K562 (cell line): ENCODE results near the gene PRAMEF11. TPM values are rescaled to one million over a fixed set of nuclear protein-coding genes. Genes with fewer than 3 reads are reported as not detected.

Experiments
- BRD9 ChIP-seq: fragments of 450-650 bp; IDR thresholded peaks from 2 replicates; pipeline ENCODE4 v1.6.1; 2018; ENCODE audit warnings: low read depth; ENCODE audit not compliant: partially characterized antibody
- CBFA2T3 ChIP-seq: fragments of 450-650 bp; IDR thresholded peaks from 2 replicates; pipeline ENCODE4 v1.6.1; 2017
- CHD2 ChIP-seq: IDR thresholded peaks from 2 replicates; pipeline ENCODE4 v1.6.1; 2011; ENCODE audit warnings: low read depth, low read length
- CLOCK ChIP-seq: fragments of 250-450 bp; sonication (Bioruptor Pico); IDR thresholded peaks from 2 replicates; pipeline ENCODE4 v1.4.0; 2020; ENCODE audit warnings: mild to moderate bottlenecking, moderate library complexity, borderline replicate concordance
- FOXO4 ChIP-seq: fragments of 450-650 bp; formaldehyde crosslinking; IDR thresholded peaks from 2 replicates; pipeline ENCODE4 v1.4.0; 2020; ENCODE audit warnings: mild to moderate bottlenecking, moderate library complexity
- HNRNPLL ChIP-seq: fragments of 200-400 bp; formaldehyde crosslinking; IDR thresholded peaks from 2 replicates; pipeline ENCODE4 v1.6.1; 2017; ENCODE audit warnings: low read length, low read depth, mild to moderate bottlenecking; ENCODE audit not compliant: poor library complexity, severe bottlenecking
- REST ChIP-seq, 2 experiments: fragments of 450-650 bp; formaldehyde crosslinking in 1 of 2; IDR thresholded peaks; 2 replicates each; pipeline versions ENCODE4 v1.4.0 to v1.6.1; 2014 to 2020; ENCODE audit warnings: mild to moderate bottlenecking in 2 of 2, borderline replicate concordance in 1 of 2, low read depth in 1 of 2
- SAFB2 ChIP-seq: fragments of 200-400 bp; formaldehyde crosslinking; IDR thresholded peaks from 2 replicates; pipeline ENCODE4 v1.6.1; 2018; ENCODE audit warnings: borderline replicate concordance, low read length, low read depth, moderate library complexity; ENCODE audit not compliant: severe bottlenecking
- SMAD3 ChIP-seq: fragments of 450-650 bp; formaldehyde crosslinking; conservative IDR thresholded peaks from 2 replicates; pipeline ENCODE4 v1.4.0; 2020; ENCODE audit warnings: mild to moderate bottlenecking
- TRIM28 ChIP-seq: fragments of 450-650 bp; IDR thresholded peaks from 2 replicates; pipeline ENCODE4 v1.6.1; 2017
- YBX1 ChIP-seq: fragments of 450-650 bp; IDR thresholded peaks from 2 replicates; pipeline ENCODE4 v1.7.1; 2016; ENCODE audit warnings: mild to moderate bottlenecking
- polyA plus RNA-seq, 8 experiments: library from polyadenylated mRNA; depleted of rRNA in 4 of 8; stranded (reverse) in 5 of 8; unstranded in 3 of 8; fragments of >200 nt; fragmentation: Nextera tagmentation in 2 of 8; fragmentation: Illumina TruSeq in 1 of 8; extraction: Ambion mirVana in 2 of 8; extraction: Trizol in 1 of 8; gene quantifications; 2 replicates each; pipeline versions ENCODE4 v1.2.1 to v1.2.3, GENCODE V29; 2011 to 2014; ENCODE audit warnings: inconsistent platforms in 1 of 8, missing spikeins in 1 of 8
- total RNA-seq, 7 experiments: library from RNA; depleted of rRNA in 6 of 7; stranded (reverse); fragments of >200 nt in 6 of 7; fragmentation: Illumina TruSeq in 2 of 7; extraction: Trizol in 2 of 7; gene quantifications; 2 replicates each; pipeline versions ENCODE4 v1.2.1 to v1.2.3, GENCODE V29; 2011 to 2021; ENCODE audit warnings: low replicate concordance in 1 of 7

Gene PRAMEF11
- total and polyA plus RNA-seq, 9 of the 15 experiments (the other 6 are each of a cell fraction or from before 2014, with no cell fraction given) = not detected

- TF ChIP-seq REST (IDR thresholded peaks at IDR 0.05; ENCODE audit: borderline replicate concordance) = no peak
- TF ChIP-seq REST (CRISPR knock-in tag; IDR thresholded peaks at IDR 0.05; ENCODE audit: low read depth) = no peak
- no peak for TF ChIP-seq CHD2
- no peak for TF ChIP-seq SAFB2
- no peak for TF ChIP-seq FOXO4
- TF ChIP-seq TRIM28 = no peak
- TF ChIP-seq YBX1 = no peak
- TF ChIP-seq HNRNPLL = no peak
- TF ChIP-seq CLOCK (CRISPR knock-in tag) = no peak
- TF ChIP-seq BRD9 = no peak
- TF ChIP-seq SMAD3 (CRISPR knock-in tag) = no peak
- no peak for TF ChIP-seq CBFA2T3
These were observed 20.4 kb downstream of the PRAMEF11 start (continued) for GRCh38 chr1:12810691-12811408.
